Measurements from ENCODE around the gene IRS1.

IRS1 gene

DNA sequence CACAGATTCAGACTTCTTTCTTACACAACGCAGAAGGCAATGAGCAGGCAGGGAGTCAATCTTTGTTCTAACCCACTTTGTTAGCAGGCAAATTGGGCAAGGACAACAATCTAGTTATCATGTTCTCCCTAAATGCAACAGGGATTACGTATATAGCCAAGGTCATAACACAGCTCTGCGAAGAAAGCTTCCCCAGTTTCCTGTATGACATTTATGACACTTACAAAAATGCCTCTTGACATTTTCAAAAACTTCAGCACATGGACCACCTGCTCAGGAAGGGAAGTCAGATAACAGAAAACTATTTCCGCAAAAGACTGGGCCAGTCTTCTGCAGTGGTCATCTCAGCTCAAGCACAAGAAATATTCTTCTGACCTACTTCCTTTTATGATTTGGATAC is 106.1 kb downstream of the IRS1 start:
- Histone ChIP-seq H3K27ac (ENCODE audit: low read length) (no peak overlapping the region), H2AFZ (ENCODE audit: low read depth, low read length) (no peak overlapping the region), H3K79me2 (ENCODE audit: insufficient read depth, low read length) (no peaks in the 10 kb centered on the region), H3K4me3 (ENCODE audit: low read depth in 1 of 2, low read length in 2 of 2) (no peak overlapping the region), H3K9me3 (ENCODE audit: insufficient read depth, low read length, severe bottlenecking) (no peaks in the 10 kb centered on the region), H3K9ac (ENCODE audit: low read depth, low read length) (no peak overlapping the region), H4K20me1 (ENCODE audit: insufficient read depth, low read length) (no peaks in the 10 kb centered on the region), H3K36me3 (ENCODE audit: insufficient read depth, low read length) (no peaks in the 10 kb centered on the region), H3K27me3 (ENCODE audit: insufficient read depth, low read length, poor library complexity) (no peaks in the 10 kb centered on the region), H3K4me1 (ENCODE audit: insufficient read depth, low read length) (peaks cover 14% of the 10 kb centered on the region), H3K4me2 (ENCODE audit: insufficient read depth, low read length) (no peak overlapping the region)
- ATAC-seq (ENCODE audit: insufficient read depth, low read depth) (no peak), DNase-seq (no peak)
- TF ChIP-seq EZH2 (IDR thresholded peaks at IDR 0.05; ENCODE audit: borderline replicate concordance, low read depth, low read length, severe bottlenecking), result no peak
- TF ChIP-seq, protein P1, sequence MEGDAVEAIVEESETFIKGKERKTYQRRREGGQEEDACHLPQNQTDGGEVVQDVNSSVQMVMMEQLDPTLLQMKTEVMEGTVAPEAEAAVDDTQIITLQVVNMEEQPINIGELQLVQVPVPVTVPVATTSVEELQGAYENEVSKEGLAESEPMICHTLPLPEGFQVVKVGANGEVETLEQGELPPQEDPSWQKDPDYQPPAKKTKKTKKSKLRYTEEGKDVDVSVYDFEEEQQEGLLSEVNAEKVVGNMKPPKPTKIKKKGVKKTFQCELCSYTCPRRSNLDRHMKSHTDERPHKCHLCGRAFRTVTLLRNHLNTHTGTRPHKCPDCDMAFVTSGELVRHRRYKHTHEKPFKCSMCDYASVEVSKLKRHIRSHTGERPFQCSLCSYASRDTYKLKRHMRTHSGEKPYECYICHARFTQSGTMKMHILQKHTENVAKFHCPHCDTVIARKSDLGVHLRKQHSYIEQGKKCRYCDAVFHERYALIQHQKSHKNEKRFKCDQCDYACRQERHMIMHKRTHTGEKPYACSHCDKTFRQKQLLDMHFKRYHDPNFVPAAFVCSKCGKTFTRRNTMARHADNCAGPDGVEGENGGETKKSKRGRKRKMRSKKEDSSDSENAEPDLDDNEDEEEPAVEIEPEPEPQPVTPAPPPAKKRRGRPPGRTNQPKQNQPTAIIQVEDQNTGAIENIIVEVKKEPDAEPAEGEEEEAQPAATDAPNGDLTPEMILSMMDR (IDR thresholded peaks at IDR 0.05; ENCODE audit: borderline replicate concordance, extremely low read depth, low read length, poor library complexity, severe bottlenecking), result no peak

DNA sequence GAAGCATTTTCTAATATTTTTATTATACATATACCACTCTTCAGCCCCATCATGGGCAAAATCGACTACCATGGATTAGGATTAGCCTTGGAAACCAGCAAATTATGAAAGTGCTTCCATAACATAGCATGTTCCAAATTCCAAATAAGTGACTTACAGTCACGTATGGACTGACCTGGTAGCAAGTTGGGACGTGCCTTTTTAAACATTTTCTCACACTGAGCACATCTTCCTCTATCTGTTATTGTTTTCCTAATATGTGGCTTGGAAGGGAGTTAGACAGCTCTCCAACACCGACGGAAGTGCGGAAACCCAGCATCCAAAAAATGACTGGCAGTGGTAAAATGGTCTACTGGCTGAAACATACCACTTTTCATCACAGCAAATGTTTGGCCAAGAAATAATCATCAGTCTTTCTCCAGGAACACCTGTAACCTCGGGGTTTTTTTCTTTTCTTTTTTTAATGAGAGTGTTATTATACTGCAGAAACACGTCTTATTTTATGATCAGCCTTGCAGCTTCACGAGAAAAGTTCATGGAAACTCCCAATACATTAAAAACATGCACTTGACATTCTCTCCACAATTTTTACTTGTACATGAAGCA is 107.0 kb downstream of the IRS1 start:
- Histone ChIP-seq H3K4me2 (ENCODE audit: insufficient read depth, low read length) (no peak overlapping the region), H3K9ac (ENCODE audit: low read depth, low read length) (no peak overlapping the region), H3K4me3 (ENCODE audit: low read depth in 1 of 2, low read length in 2 of 2) (no peak overlapping the region), H3K27me3 (ENCODE audit: insufficient read depth, low read length, poor library complexity) (no peaks in the 10 kb centered on the region), H3K36me3 (ENCODE audit: insufficient read depth, low read length) (no peaks in the 10 kb centered on the region), H4K20me1 (ENCODE audit: insufficient read depth, low read length) (no peaks in the 10 kb centered on the region), H3K4me1 (ENCODE audit: insufficient read depth, low read length) (peaks cover 14% of the 10 kb centered on the region), H3K9me3 (ENCODE audit: insufficient read depth, low read length, severe bottlenecking) (no peaks in the 10 kb centered on the region), H2AFZ (ENCODE audit: low read depth, low read length) (no peak overlapping the region), H3K79me2 (ENCODE audit: insufficient read depth, low read length) (no peaks in the 10 kb centered on the region), H3K27ac (ENCODE audit: low read length) (no peak overlapping the region)
- TF ChIP-seq, protein P1 (IDR thresholded peaks at IDR 0.05; ENCODE audit: borderline replicate concordance, extremely low read depth, low read length, poor library complexity, severe bottlenecking), result no peak
- TF ChIP-seq EZH2 (IDR thresholded peaks at IDR 0.05; ENCODE audit: borderline replicate concordance, low read depth, low read length, severe bottlenecking), result no peak
- no peak for ATAC-seq (ENCODE audit: insufficient read depth, low read depth)
- no peak for DNase-seq

DNA sequence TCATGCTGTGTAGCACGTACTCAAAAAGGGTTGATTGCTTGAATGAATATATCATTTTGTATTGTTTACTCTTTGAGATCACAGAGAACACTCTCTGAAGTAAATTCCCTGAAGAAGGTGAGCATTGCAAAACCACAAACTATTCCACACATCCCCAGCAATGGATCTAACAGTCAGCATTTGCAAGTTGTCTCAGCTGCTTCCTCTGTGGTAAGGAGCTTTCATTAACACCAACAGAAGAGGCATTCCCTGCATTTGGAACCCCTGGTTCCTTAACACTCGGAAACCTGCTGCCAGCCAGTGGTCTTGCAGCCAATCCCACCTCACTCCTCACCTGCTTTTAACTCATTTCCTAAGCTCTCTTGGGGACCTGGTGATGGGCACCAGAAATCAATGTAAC is 108.4 kb downstream of the IRS1 start:
- ATAC-seq (ENCODE audit: insufficient read depth, low read depth), result peak; percentile 22; the same call in 1 of the 3 replicates
- DNase-seq, result no peak
- Histone ChIP-seq H3K36me3 (ENCODE audit: insufficient read depth, low read length) (no peaks in the 10 kb centered on the region), H3K79me2 (ENCODE audit: insufficient read depth, low read length) (no peaks in the 10 kb centered on the region), H3K9me3 (ENCODE audit: insufficient read depth, low read length, severe bottlenecking) (no peaks in the 10 kb centered on the region), H3K4me3 (ENCODE audit: low read depth in 1 of 2, low read length in 2 of 2) (no peak overlapping the region), H3K4me1 (ENCODE audit: insufficient read depth, low read length) (peaks cover 14% of the 10 kb centered on the region), H3K9ac (ENCODE audit: low read depth, low read length) (no peak overlapping the region), H3K27me3 (ENCODE audit: insufficient read depth, low read length, poor library complexity) (no peaks in the 10 kb centered on the region), H3K27ac (ENCODE audit: low read length) (no peak overlapping the region), H4K20me1 (ENCODE audit: insufficient read depth, low read length) (no peaks in the 10 kb centered on the region), H3K4me2 (ENCODE audit: insufficient read depth, low read length) (no peak overlapping the region), H2AFZ (ENCODE audit: low read depth, low read length) (no peak overlapping the region)
- TF ChIP-seq, protein P1 (IDR thresholded peaks at IDR 0.05; ENCODE audit: borderline replicate concordance, extremely low read depth, low read length, poor library complexity, severe bottlenecking), result no peak
- TF ChIP-seq EZH2 (IDR thresholded peaks at IDR 0.05; ENCODE audit: borderline replicate concordance, low read depth, low read length, severe bottlenecking), result no peak
